Spleen (tissue), 11 donors: ENCODE results near the gene ACADS. TPM values are rescaled to one million over a fixed set of nuclear protein-coding genes. Genes with fewer than 3 reads are reported as not detected.
A peak's percentile ranks its signal among the peaks of the same experiment; 100 is the strongest.

Source experiments
- DNase-seq: peaks from one replicate; pipeline ENCODE4 v3.0.0-alpha.2; 2020
- H3K27ac ChIP-seq, 8 donors: fragments of 200-600 bp; sonication (generic) in 7 of 8; 1 replicate in 4 of 8; 2 replicates in 4 of 8; pipeline versions ENCODE4 v1.5.0 to v1.8.0; 2016 to 2021; ENCODE audit warnings: inconsistent platforms in 4 of 8, mild to moderate bottlenecking in 4 of 8, moderate library complexity in 1 of 8
- H3K27me3 ChIP-seq, 7 donors: fragments of 200-600 bp; sonication (generic) in 6 of 7; replicated peaks in 1 of 7; 1 replicate in 4 of 7; 2 replicates in 3 of 7; pipeline versions ENCODE4 v1.5.0 to v1.8.0; 2016 to 2021; ENCODE audit warnings: inconsistent platforms in 3 of 7, mild to moderate bottlenecking in 1 of 7
- H3K36me3 ChIP-seq, 6 donors: fragments of 200-600 bp; sonication (generic) in 5 of 6; 1 replicate in 4 of 6; 2 replicates in 2 of 6; pipeline versions ENCODE4 v1.5.0 to v1.8.0; 2016 to 2021; ENCODE audit warnings: inconsistent platforms in 2 of 6
- H3K4me1 ChIP-seq, 6 donors: fragments of 200-600 bp; sonication (generic) in 5 of 6; 1 replicate in 3 of 6; 2 replicates in 3 of 6; pipeline versions ENCODE4 v1.5.0 to v1.8.0; 2016 to 2021; ENCODE audit warnings: inconsistent platforms in 3 of 6
- H3K4me3 ChIP-seq, 8 donors: fragments of 200-600 bp; sonication (generic) in 7 of 8; 1 replicate in 4 of 8; 2 replicates in 4 of 8; pipeline versions ENCODE4 v1.5.0 to v1.8.0; 2016 to 2021; ENCODE audit warnings: inconsistent platforms in 4 of 8, mild to moderate bottlenecking in 4 of 8, moderate library complexity in 2 of 8
- H3K9me3 ChIP-seq, 8 donors: fragments of 200-600 bp; sonication (generic) in 7 of 8; 1 replicate in 4 of 8; 2 replicates in 4 of 8; pipeline versions ENCODE4 v1.5.0 to v1.8.0; 2016 to 2021; ENCODE audit warnings: inconsistent platforms in 4 of 8
- POLR2A ChIP-seq, 3 donors: fragments of 450-650 bp; IDR thresholded peaks; one replicate each; pipeline ENCODE4 v1.5.1; 2017; ENCODE audit warnings: antibody characterized with exemption in 3 of 3, mild to moderate bottlenecking in 1 of 3
- POLR2AphosphoS5 ChIP-seq, 3 donors: sonication (generic); formaldehyde crosslinking; IDR thresholded peaks; one replicate each; pipeline ENCODE4 v1.5.1; 2017; ENCODE audit warnings: antibody characterized with exemption in 3 of 3
- WGBS, 5 donors: extraction: QIAGEN DNeasy Blood & Tissue Kit in 3 of 5; methylation state at CpG; one replicate each; pipeline versions ENCODE4 v1.1.5 to v1.1.7; 2013 to 2018; 5-methylcytosine and 5-hydroxymethylcytosine counted together
- intact Hi-C: fragments of 100-400 bp; cut with DNase I; formaldehyde crosslinking; loops from one replicate; pipeline ENCODE4 v1.15.0; 2023; ENCODE audit warnings: low total_unique reads
- polyA plus RNA-seq, 3 donors: library from polyadenylated mRNA; stranded (reverse); fragments of 200-250 nt; gene quantifications; one replicate each; pipeline ENCODE4 v1.2.1, GENCODE V29; 2013
- total RNA-seq, 7 donors: library from RNA; depleted of rRNA in 3 of 7; stranded (reverse); fragments of >200 nt in 3 of 7; fragmentation: NEBNext Ultra II Directional in 4 of 7; extraction: Animal tissue kit (Norgen Biotek cat#: 25700) in 4 of 7; gene quantifications; one replicate each; pipeline versions ENCODE4 v1.1.0 to v1.2.1, GENCODE V29; 2016 to 2021
- TF ChIP-seq, protein P1 (sequence below), 11 experiments: fragments of 200-600 bp in 7 of 11; fragments of 450-650 bp in 4 of 11; sonication (generic) in 4 of 11; IDR thresholded peaks in 8 of 11; conservative IDR thresholded peaks in 3 of 11; 1 replicate in 7 of 11; 2 replicates in 4 of 11; pipeline versions ENCODE4 v1.4.0 to v1.8.0; 2016 to 2021; ENCODE audit warnings: antibody characterized with exemption in 11 of 11, inconsistent platforms in 4 of 11, mild to moderate bottlenecking in 1 of 11
- donor health status: healthy with polysubstance abuse.
- donor health status: DM: no; HTN: no; CAD: no; lungs with moderate emphysema.
- donor health status: DM: no; HTN: no; CAD: no.
- donor health status: Bipolar disorder and iron deficiency.
- donor health status: healthy.
- donor health status: DM: no; HTN: no; CAD: no.
- donor health status: DM: yes; HTN: yes; CAD: no.

The ACADS gene
- total and polyA plus RNA-seq, 10 donors = 21.2 to 66.4 (median 37.6) TPM

DNA sequence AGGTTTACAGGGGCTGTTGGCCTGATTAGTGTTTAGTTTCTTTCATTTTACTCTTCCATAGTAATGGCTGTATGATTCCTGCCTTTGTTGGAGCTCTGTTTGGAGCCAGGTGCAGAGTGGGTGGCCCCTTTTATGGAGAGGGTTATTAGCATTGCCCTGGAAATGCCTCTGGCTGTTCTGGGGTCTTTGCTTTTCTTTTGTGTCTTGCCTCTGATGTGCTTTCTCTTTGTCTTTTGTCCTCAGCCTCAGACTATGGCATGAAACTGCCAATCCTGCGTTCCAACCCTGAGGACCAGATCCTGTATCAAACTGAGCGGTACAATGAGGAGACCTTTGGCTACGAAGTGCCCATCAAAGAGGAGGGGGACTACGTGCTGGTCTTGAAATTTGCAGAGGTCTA is 31.8 kb upstream of the ACADS start:
- TF ChIP-seq POLR2AphosphoS5 (IDR thresholded peaks at IDR 0.05) (no peak), POLR2A (IDR thresholded peaks at IDR 0.05) (no peak)
- TF ChIP-seq, protein P1, sequence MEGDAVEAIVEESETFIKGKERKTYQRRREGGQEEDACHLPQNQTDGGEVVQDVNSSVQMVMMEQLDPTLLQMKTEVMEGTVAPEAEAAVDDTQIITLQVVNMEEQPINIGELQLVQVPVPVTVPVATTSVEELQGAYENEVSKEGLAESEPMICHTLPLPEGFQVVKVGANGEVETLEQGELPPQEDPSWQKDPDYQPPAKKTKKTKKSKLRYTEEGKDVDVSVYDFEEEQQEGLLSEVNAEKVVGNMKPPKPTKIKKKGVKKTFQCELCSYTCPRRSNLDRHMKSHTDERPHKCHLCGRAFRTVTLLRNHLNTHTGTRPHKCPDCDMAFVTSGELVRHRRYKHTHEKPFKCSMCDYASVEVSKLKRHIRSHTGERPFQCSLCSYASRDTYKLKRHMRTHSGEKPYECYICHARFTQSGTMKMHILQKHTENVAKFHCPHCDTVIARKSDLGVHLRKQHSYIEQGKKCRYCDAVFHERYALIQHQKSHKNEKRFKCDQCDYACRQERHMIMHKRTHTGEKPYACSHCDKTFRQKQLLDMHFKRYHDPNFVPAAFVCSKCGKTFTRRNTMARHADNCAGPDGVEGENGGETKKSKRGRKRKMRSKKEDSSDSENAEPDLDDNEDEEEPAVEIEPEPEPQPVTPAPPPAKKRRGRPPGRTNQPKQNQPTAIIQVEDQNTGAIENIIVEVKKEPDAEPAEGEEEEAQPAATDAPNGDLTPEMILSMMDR (IDR thresholded peaks at IDR 0.05 in 8 of 11, conservative IDR thresholded peaks at IDR 0.05 in 3 of 11) = no peak
- H3K4me3 ChIP-seq = no peak overlapping the region
- intact Hi-C loops = no loop called here
- no peaks in the 10 kb centered on the region for H3K27me3 ChIP-seq
- H3K27ac ChIP-seq = no peak overlapping the region
- DNase-seq = no peak
- H3K4me1 ChIP-seq = peaks cover 21 to 73% (median 46%) of the 10 kb centered on the region in 6 donors
- WGBS, 5 donors = 89 to 96% (median 94%) methylated on average over 4 of the region's 4 CpGs
- no peaks in the 10 kb centered on the region for H3K9me3 ChIP-seq
- H3K36me3 ChIP-seq = peaks cover 12 to 62% (median 46%) of the 10 kb centered on the region in 6 donors

GRCh38 chr12:120696626-120697025 is 29.0 kb upstream of the ACADS start:
- peaks cover 14 to 90% (median 69%) of the 10 kb centered on the region in 6 donors for H3K36me3 ChIP-seq
- no peaks in the 10 kb centered on the region for H3K27me3 ChIP-seq
- no peaks in the 10 kb centered on the region for H3K9me3 ChIP-seq
- H3K4me3 ChIP-seq = no peak overlapping the region
- 81 to 93% (median 87%) methylated on average over 6 of the region's 6 CpGs for WGBS, 5 donors
- H3K27ac ChIP-seq = no peak overlapping the region
- DNase-seq = no peak
- TF ChIP-seq POLR2AphosphoS5 (IDR thresholded peaks at IDR 0.05) = no peak
- TF ChIP-seq, protein P1 (IDR thresholded peaks at IDR 0.05 in 8 of 11, conservative IDR thresholded peaks at IDR 0.05 in 3 of 11) = no peak
- no peak for TF ChIP-seq POLR2A (IDR thresholded peaks at IDR 0.05)
- intact Hi-C loops = no loop called here
- peaks cover 5 to 53% (median 29%) of the 10 kb centered on the region in 6 donors for H3K4me1 ChIP-seq

DNA sequence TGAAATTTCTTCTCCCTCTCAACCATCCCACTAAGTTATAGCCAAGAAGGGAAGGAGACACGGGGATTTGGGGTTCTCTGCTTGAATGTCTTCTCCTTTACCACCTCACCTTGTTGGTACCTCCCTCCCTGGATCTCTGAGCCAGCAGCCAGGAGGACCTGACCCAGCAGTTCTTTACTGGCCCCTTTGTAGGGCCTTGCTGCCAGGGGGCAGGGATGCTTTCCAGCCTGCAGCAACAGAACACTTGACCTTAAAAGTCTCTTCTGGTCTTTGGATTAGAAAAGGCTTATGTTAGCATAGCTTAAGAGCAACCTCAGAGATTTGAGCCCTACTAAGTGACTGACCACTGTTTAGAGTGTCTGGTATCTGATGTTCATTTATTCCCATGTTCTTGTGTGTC is 28.3 kb upstream of the ACADS start:
- Histone ChIP-seq H3K27ac (peak overlapping the region in 2 of 8 donors; percentile 77 to 84), H3K4me1 (peaks cover 0 to 51% (median 23%) of the 10 kb centered on the region in 6 donors), H3K36me3 (peaks cover 14 to 97% (median 74%) of the 10 kb centered on the region in 6 donors), H3K4me3 (no peak overlapping the region), H3K9me3 (no peaks in the 10 kb centered on the region), H3K27me3 (no peaks in the 10 kb centered on the region)
- no peak for DNase-seq
- TF ChIP-seq POLR2AphosphoS5 (IDR thresholded peaks at IDR 0.05) (no peak), POLR2A (IDR thresholded peaks at IDR 0.05) (no peak)
- TF ChIP-seq, protein P1 (IDR thresholded peaks at IDR 0.05 in 8 of 11, conservative IDR thresholded peaks at IDR 0.05 in 3 of 11) = no peak
- intact Hi-C loops = no loop called here
- WGBS, 5 donors = 81 to 96% (median 88%) methylated on average over 1 of the region's 1 CpG

GRCh38 chr12:120698665-120699064 is 27.0 kb upstream of the ACADS start:
- H3K9me3 ChIP-seq = no peaks in the 10 kb centered on the region
- peaks cover 14 to 100% (median 73%) of the 10 kb centered on the region in 6 donors for H3K36me3 ChIP-seq
- no peaks in the 10 kb centered on the region for H3K27me3 ChIP-seq
- H3K27ac ChIP-seq = peak overlapping the region in 7 of 8 donors; percentile 16 to 84 (median 71)
- H3K4me3 ChIP-seq = no peak overlapping the region
- 47 to 68% (median 60%) methylated on average over 3 of the region's 3 CpGs for WGBS, 5 donors
- no peak for DNase-seq
- intact Hi-C loops = no loop called here
- H3K4me1 ChIP-seq = peaks cover 0 to 50% (median 25%) of the 10 kb centered on the region in 6 donors
- TF ChIP-seq, protein P1 (IDR thresholded peaks at IDR 0.05 in 8 of 11, conservative IDR thresholded peaks at IDR 0.05 in 3 of 11) = no peak
- no peak for TF ChIP-seq POLR2A (IDR thresholded peaks at IDR 0.05)
- peak in 1 of 3 donors; percentile 7 for TF ChIP-seq POLR2AphosphoS5 (IDR thresholded peaks at IDR 0.05)
